Common myeloid progenitor, CD34-positive (primary cell): ENCODE data around the gene PABPN1.
A peak's percentile ranks its signal among the peaks of the same experiment; 100 is the strongest.
"Not testable (repeated sequence)": the region's sequence is repeated elsewhere in the genome, so short reads cannot be mapped to it uniquely, and the experiment has no call there.

Source experiments
- CTCF ChIA-PET: fragments of 350-600 bp; sonication (Branson Sonifier 250); formaldehyde crosslinking; loops from one replicate; lab custom pipeline; 2021; ENCODE audit warnings: antibody characterized with exemption; lab: Charles Lee
- POLR2A ChIA-PET: fragments of 350-600 bp; sonication (Branson Sonifier 250); formaldehyde crosslinking; loops from one replicate; lab custom pipeline; 2021; ENCODE audit warnings: antibody characterized with exemption; lab: Charles Lee
- DNase-seq, 3 donors: peaks; one replicate each; pipeline versions ENCODE4 v3.0.0 to v3.0.0-alpha.2; 2013
- H3K27ac ChIP-seq, 2 experiments: 1 replicate in 1 of 2; 2 replicates in 1 of 2; pipeline ENCODE4 v1.7.0; 2013; ENCODE audit warnings: inconsistent platforms in 2 of 2, low read length in 2 of 2, mild to moderate bottlenecking in 2 of 2, low read depth in 1 of 2, moderate library complexity in 1 of 2; ENCODE audit not compliant: severe bottlenecking in 2 of 2, insufficient read depth in 1 of 2, poor library complexity in 1 of 2
- H3K27me3 ChIP-seq, 5 experiments: replicated peaks in 2 of 5; 1 replicate in 3 of 5; 2 replicates in 2 of 5; pipeline versions ENCODE4 v1.6.1 to v1.7.0; 2013; ENCODE audit warnings: low read length in 4 of 5, mild to moderate bottlenecking in 2 of 5, moderate library complexity in 2 of 5, inconsistent platforms in 1 of 5; ENCODE audit not compliant: insufficient read depth in 5 of 5, control insufficient read depth in 4 of 5
- H3K36me3 ChIP-seq, 4 experiments: 1 replicate in 2 of 4; 2 replicates in 2 of 4; pipeline versions ENCODE4 v1.6.1 to v1.7.0; 2013; ENCODE audit warnings: low read length in 3 of 4, control low read depth in 1 of 4, mild to moderate bottlenecking in 1 of 4; ENCODE audit not compliant: control insufficient read depth in 4 of 4, insufficient read depth in 4 of 4
- H3K4me1 ChIP-seq, 4 experiments: 1 replicate in 3 of 4; 2 replicates in 1 of 4; pipeline versions ENCODE4 v1.6.1 to v1.7.1; 2013; ENCODE audit warnings: low read length in 3 of 4, mild to moderate bottlenecking in 3 of 4, control low read depth in 1 of 4, inconsistent platforms in 1 of 4, moderate library complexity in 1 of 4; ENCODE audit not compliant: control insufficient read depth in 4 of 4, insufficient read depth in 4 of 4; ENCODE audit errors: control extremely low read depth in 1 of 4
- H3K4me3 ChIP-seq, 7 experiments: 1 replicate in 4 of 7; 2 replicates in 3 of 7; pipeline versions ENCODE4 v1.5.1 to v1.7.0; 2013; ENCODE audit warnings: mild to moderate bottlenecking in 7 of 7, low read length in 6 of 7, moderate library complexity in 6 of 7, inconsistent platforms in 2 of 7, low read depth in 2 of 7, control low read depth in 1 of 7; ENCODE audit not compliant: insufficient read depth in 4 of 7, control insufficient read depth in 1 of 7; ENCODE audit errors: extremely low read depth in 1 of 7
- H3K9me3 ChIP-seq, 5 experiments: 1 replicate in 4 of 5; 2 replicates in 1 of 5; pipeline versions ENCODE4 v1.6.1 to v1.7.1; 2013; ENCODE audit warnings: low read length in 4 of 5, mild to moderate bottlenecking in 2 of 5, inconsistent platforms in 1 of 5, low read depth in 1 of 5, moderate library complexity in 1 of 5; ENCODE audit not compliant: control insufficient read depth in 4 of 5, insufficient read depth in 2 of 5; ENCODE audit errors: control extremely low read depth in 1 of 5
- WGBS: methylation state at CpG from one replicate; pipeline ENCODE4 v1.1.5; 2013; ENCODE audit not compliant: insufficient coverage; 5-methylcytosine and 5-hydroxymethylcytosine counted together

The PABPN1 gene

DNA sequence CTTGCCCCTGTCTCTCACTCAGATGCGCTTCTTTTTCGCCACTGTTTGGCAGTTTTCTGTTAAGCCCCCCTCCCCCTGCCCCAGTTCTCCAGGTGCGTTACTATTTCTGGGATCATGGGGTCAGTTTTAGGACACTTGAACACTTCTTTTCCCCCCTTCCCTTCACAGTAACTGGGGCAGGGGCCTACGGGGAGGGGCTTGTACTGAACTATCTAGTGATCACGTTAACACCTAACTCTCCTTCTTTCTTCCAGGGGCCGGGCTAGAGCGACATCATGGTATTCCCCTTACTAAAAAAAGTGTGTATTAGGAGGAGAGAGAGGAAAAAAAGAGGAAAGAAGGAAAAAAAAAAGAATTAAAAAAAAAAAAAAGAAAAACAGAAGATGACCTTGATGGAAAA is 3.7 kb downstream of the PABPN1 start:
- no peak for DNase-seq
- H3K27me3 ChIP-seq = no peaks in the 10 kb centered on the region
- WGBS = 92% methylated on average over 2 of the region's 7 CpGs
- H3K4me3 ChIP-seq = no peak overlapping the region
- H3K9me3 ChIP-seq = no peaks in the 10 kb centered on the region
- H3K4me1 ChIP-seq = peaks cover 8 to 21% (median 20%) of the 10 kb centered on the region in 4 experiments
- no peak overlapping the region for H3K27ac ChIP-seq
- ChIA-PET POLR2A (no interaction called here), CTCF (interaction anchor here (0.7 to 1.6 kb wide), 3 partner anchors 8 to 55 kb away, joined by 3 to 4 read pairs (median 3); no protein-coding TSS in a partner anchor)
- H3K36me3 ChIP-seq = peaks cover 13 to 29% (median 25%) of the 10 kb centered on the region in 4 experiments

DNA sequence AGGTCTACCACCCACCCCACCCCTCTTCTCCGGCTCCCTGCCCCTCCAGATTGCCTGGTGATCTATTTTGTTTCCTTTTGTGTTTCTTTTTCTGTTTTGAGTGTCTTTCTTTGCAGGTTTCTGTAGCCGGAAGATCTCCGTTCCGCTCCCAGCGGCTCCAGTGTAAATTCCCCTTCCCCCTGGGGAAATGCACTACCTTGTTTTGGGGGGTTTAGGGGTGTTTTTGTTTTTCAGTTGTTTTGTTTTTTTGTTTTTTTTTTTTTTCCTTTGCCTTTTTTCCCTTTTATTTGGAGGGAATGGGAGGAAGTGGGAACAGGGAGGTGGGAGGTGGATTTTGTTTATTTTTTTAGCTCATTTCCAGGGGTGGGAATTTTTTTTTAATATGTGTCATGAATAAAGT is 4.5 kb downstream of the PABPN1 start:
- POLR2A ChIA-PET = interaction anchor here (0.6 kb wide), 1 partner anchor 74 kb away, joined by 3 read pairs; no protein-coding TSS in a partner anchor
- DNase-seq, H3K27me3 ChIP-seq, H3K27ac ChIP-seq, H3K9me3 ChIP-seq, H3K4me3 ChIP-seq: not testable (repeated sequence)
- CTCF ChIA-PET = interaction anchor here (1.0 to 7.1 kb wide), 9 partner anchors 17 to 235 kb away, joined by 3 to 108 read pairs (median 7); partner anchors contain the start of genes BCL2L2, CMTM5 and SLC22A17
- peaks cover 13 to 29% (median 25%) of the 10 kb centered on the region in 4 experiments for H3K36me3 ChIP-seq
- peaks cover 8 to 14% (median 13%) of the 10 kb centered on the region in 4 experiments for H3K4me1 ChIP-seq
- no CpG with 5 or more reads among the region's 5 CpGs for WGBS

DNA sequence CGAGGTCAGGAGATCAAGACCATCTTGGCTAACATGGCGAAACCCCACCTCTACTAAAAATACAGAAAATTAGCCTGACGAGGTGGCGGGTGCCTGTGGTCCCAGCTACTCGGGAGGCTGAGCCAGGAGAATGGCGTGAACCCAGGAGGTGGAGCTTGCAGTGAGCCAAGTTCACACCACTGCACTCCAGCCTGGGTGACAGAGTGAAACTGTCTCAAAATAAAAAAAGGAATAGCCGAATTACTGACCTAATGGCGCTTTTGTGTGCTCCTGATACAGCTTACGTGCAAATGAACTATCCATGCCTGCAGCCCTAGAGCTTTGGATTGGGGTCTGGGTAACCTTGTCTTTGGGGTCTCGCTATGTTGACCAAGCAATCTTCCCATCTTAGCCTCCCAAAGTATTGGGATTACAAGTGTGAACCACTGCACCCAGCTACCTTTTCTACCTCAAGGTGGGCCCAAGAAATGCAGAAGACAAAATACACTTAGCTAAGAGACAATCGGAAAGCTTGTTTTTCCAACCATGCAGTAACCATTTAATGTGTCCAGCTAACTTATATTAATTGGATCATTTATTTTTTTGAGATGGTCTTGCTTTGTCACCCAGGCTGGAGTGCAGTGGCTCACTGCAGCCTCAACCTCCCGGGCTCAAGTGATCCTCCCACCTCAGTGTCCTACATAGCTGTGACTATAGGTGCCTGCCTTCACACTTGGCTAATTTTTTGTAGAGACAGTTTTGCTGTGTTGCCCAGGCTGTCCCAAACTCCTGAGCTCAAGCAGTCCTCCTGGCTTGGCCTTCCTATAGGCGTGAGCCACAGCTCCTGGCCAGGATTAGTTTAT is 5.5 kb downstream of the PABPN1 start:
- POLR2A ChIA-PET = interaction anchor here (0.7 to 1.0 kb wide), 2 partner anchors 26 to 123 kb away, joined by 3 to 5 read pairs; no protein-coding TSS in a partner anchor

DNA sequence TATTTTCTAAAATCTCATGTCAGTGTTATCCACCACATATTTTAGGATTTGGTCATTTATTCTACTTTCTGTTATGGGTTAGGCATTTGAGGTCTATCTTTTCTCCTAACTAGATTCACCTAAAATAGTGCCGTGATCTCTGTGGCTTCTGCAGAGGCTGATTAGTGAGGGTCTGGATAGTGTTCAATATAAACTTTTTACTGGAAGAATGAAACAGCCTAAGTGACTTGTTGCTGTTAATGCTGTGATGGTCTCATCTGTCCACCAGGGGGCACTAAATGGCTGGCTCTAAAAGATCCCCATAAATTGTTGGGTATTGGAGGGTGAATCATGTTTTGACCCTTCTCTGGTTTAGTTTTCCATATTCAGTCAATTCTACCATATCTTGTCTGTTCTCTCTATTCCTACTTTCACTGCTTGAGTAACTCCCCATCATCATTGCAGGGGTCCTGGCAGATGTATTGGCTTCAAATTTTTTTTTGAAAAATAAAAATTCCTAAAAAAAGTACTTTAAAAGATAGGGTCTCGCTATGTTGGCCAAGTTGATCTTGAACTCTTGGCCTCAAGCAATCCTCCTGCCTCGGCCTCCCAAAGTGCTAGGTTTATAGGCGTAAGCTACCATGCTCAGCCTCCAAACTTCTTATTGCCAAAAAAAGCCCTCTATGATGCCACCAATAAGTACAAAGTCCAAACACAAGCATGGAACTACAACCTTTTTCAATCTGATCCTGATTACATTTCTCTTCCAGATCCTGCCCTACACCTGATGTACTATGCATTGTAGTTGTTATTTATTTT is 6.9 kb downstream of the PABPN1 start:
- 78% methylated on average over 3 of the region's 4 CpGs for WGBS
- H3K36me3 ChIP-seq = peaks cover 11 to 26% (median 23%) of the 10 kb centered on the region in 4 experiments
- no peak overlapping the region for H3K4me3 ChIP-seq
- peak; percentile 79 to 87 (median 79) for DNase-seq
- H3K27ac ChIP-seq = no peak overlapping the region
- ChIA-PET POLR2A (interaction anchor here (0.7 kb wide), 1 partner anchor 122 kb away, joined by 3 read pairs; no protein-coding TSS in a partner anchor), CTCF (interaction anchor here (1.0 to 7.1 kb wide), 11 partner anchors 10 to 119 kb away, joined by 3 to 108 read pairs (median 5); partner anchors contain the start of genes CMTM5 and SLC22A17)
- H3K4me1 ChIP-seq = peaks cover 0 to 6% (median 1%) of the 10 kb centered on the region in 4 experiments
- H3K27me3 ChIP-seq = no peaks in the 10 kb centered on the region
- H3K9me3 ChIP-seq = no peaks in the 10 kb centered on the region

More for the DNA sequence above, 5.5 kb downstream of the PABPN1 start:
- Histone ChIP-seq H3K4me1 (peaks cover 8 to 14% (median 13%) of the 10 kb centered on the region in 4 experiments), H3K36me3 (peaks cover 13 to 29% (median 25%) of the 10 kb centered on the region in 4 experiments), H3K9me3 (no peaks in the 10 kb centered on the region), H3K27ac (no peak overlapping the region), H3K27me3 (no peaks in the 10 kb centered on the region), H3K4me3 (no peak overlapping the region)
- no peak for DNase-seq
- CTCF ChIA-PET = interaction anchor here (0.9 to 7.1 kb wide), 26 partner anchors 9 to 236 kb away, joined by 3 to 108 read pairs (median 4); partner anchors contain the start of genes BCL2L2, CMTM5 and SLC22A17
- WGBS = 96% methylated on average over 12 of the region's 13 CpGs

DNA sequence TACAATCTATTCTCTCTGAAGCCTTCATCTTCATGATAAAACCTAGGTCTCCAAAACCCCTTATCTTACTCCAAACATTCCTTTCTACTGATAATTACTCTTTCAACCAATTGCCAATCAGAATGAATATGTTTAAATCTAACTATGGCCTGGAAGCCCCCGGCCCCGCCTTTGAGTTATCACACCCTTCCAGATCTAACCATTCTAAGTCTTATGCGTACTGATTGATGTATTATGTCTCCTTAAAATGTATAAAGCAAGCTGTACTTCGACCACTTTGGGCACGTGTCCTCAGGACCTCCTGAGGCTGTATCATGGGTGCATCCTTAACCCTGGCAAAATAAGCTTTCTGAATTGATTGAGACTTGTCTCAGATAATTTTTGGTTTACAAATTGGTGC is 14.4 kb downstream of the PABPN1 start:
- peak in 1 of 3 donors; percentile 29 for DNase-seq
- Histone ChIP-seq H3K4me1 (no peaks in the 10 kb centered on the region), H3K27me3 (no peaks in the 10 kb centered on the region), H3K27ac (no peak overlapping the region), H3K9me3 (peaks cover 0 to 4% (median 1%) of the 10 kb centered on the region in 5 experiments), H3K4me3 (no peak overlapping the region), H3K36me3 (no peaks in the 10 kb centered on the region)
- CTCF ChIA-PET = interaction anchor here (1.0 to 1.3 kb wide), 4 partner anchors 27 to 44 kb away, joined by 3 to 4 read pairs (median 3); no protein-coding TSS in a partner anchor
- WGBS = 89% methylated on average over 2 of the region's 5 CpGs
- POLR2A ChIA-PET = no interaction called here

DNA sequence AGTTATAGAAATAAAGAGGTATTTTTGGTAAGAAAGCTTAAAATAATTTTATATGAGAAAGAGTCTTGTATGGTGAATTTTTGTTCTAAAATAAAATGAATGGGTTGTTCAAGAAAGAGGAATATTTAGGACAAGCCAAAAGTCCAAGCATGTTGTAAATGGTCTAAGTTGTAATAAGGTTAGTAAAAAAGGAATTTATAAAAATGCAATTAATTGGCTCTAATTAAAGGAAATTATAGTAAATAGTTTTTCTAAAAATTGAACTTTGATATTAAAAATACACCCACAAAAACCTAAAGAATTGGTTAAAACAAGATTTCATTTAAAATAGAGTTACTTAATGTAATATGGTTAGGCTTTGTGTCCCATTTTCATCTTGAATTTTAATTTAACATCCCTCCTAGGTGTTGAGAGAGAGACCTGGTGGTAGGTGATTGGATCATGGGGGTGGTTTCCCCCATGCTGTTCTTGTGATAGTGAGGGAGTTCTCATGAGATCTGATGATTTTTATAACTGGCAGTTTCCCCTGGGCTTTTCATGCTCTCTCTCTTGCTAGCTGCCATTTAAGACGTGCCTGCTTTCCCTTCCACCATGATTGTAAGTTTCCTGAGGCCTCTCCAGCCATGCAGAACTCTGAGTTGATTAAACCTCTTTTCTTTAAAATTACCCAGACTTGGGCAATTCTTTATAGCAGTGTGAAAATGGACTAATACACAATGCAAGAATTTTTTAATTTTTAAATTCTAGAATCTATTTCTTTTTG is 18.4 kb downstream of the PABPN1 start:
- ChIA-PET POLR2A (interaction anchor here (0.6 kb wide), 1 partner anchor 190 kb away, joined by 3 read pairs; no protein-coding TSS in a partner anchor), CTCF (interaction anchor here (1.6 to 2.2 kb wide), 2 partner anchors 11 to 40 kb away, joined by 5 to 6 read pairs; no protein-coding TSS in a partner anchor)
- Histone ChIP-seq H3K36me3 (no peaks in the 10 kb centered on the region), H3K9me3 (peaks cover 0 to 4% (median 1%) of the 10 kb centered on the region in 5 experiments), H3K27me3 (no peaks in the 10 kb centered on the region), H3K4me3 (no peak overlapping the region), H3K27ac (no peak overlapping the region), H3K4me1 (no peaks in the 10 kb centered on the region)
- WGBS = no CpG with 5 or more reads among the region's 1 CpG
- no peak for DNase-seq
